Thymus (tissue), 11 donors: ENCODE data around the gene NSD1. TPM values are rescaled to one million over a fixed set of nuclear protein-coding genes. Genes with fewer than 3 reads are reported as not detected.

Source experiments
- DNase-seq, 9 donors: peaks; one replicate each; pipeline ENCODE4 v3.0.0-alpha.2; 2013; ENCODE audit warnings: low spot score in 9 of 9, low read depth in 6 of 9, missing footprints in 1 of 9
- H3K27ac ChIP-seq, 2 donors: one replicate each; pipeline ENCODE4 v1.5.1; 2013; ENCODE audit warnings: control low read depth in 1 of 2, low read depth in 1 of 2, low read length in 1 of 2, mild to moderate bottlenecking in 1 of 2, moderate library complexity in 1 of 2
- H3K27me3 ChIP-seq, 2 donors: one replicate each; pipeline ENCODE4 v1.5.1; 2013; ENCODE audit warnings: low read length in 1 of 2; ENCODE audit not compliant: control insufficient read depth in 2 of 2, insufficient read depth in 1 of 2
- H3K36me3 ChIP-seq, 2 donors: one replicate each; pipeline ENCODE4 v1.5.1; 2013; ENCODE audit warnings: low read length in 1 of 2, mild to moderate bottlenecking in 1 of 2, moderate library complexity in 1 of 2; ENCODE audit not compliant: control insufficient read depth in 2 of 2, insufficient read depth in 2 of 2
- H3K4me1 ChIP-seq, 2 donors: one replicate each; pipeline ENCODE4 v1.5.1; 2013; ENCODE audit warnings: low read length in 2 of 2; ENCODE audit not compliant: control insufficient read depth in 2 of 2, insufficient read depth in 2 of 2
- H3K4me3 ChIP-seq, 2 donors: one replicate each; pipeline ENCODE4 v1.5.1; 2013; ENCODE audit warnings: low read length in 2 of 2, control low read depth in 1 of 2, mild to moderate bottlenecking in 1 of 2
- H3K9me3 ChIP-seq, 2 donors: one replicate each; pipeline ENCODE4 v1.5.1; 2013; ENCODE audit warnings: low read length in 1 of 2, mild to moderate bottlenecking in 1 of 2; ENCODE audit not compliant: control insufficient read depth in 2 of 2, insufficient read depth in 1 of 2
- WGBS: extraction: QIAGEN DNeasy Blood & Tissue Kit; methylation state at CpG from one replicate; pipeline ENCODE4 v1.1.7; 2013; 5-methylcytosine and 5-hydroxymethylcytosine counted together
- polyA plus RNA-seq: library from polyadenylated mRNA; stranded (reverse); fragments of 200-250 nt; gene quantifications from one replicate; pipeline ENCODE4 v1.2.3, GENCODE V29; 2013
- total RNA-seq: library from RNA; stranded (reverse); fragments of 120-200 nt; gene quantifications from one replicate; pipeline ENCODE4 v1.2.4, GENCODE V29; 2013
- donor health status: healthy.

The NSD1 gene
- total and polyA plus RNA-seq, 2 donors = 10.9 to 34.1 TPM

GRCh38 chr5:177343777-177344176 lies 210.2 kb downstream of the NSD1 start:
- H3K4me1 ChIP-seq = peaks cover 0 to 6% of the 10 kb centered on the region in 2 donors
- no peak for DNase-seq
- H3K9me3 ChIP-seq = peaks cover 0 to 1% of the 10 kb centered on the region in 2 donors
- H3K36me3 ChIP-seq = peaks cover 33 to 42% of the 10 kb centered on the region in 2 donors
- H3K27me3 ChIP-seq = no peaks in the 10 kb centered on the region
- no peak overlapping the region for H3K27ac ChIP-seq
- 99% methylated on average over 6 of the region's 6 CpGs for WGBS
- no peak overlapping the region for H3K4me3 ChIP-seq

DNA sequence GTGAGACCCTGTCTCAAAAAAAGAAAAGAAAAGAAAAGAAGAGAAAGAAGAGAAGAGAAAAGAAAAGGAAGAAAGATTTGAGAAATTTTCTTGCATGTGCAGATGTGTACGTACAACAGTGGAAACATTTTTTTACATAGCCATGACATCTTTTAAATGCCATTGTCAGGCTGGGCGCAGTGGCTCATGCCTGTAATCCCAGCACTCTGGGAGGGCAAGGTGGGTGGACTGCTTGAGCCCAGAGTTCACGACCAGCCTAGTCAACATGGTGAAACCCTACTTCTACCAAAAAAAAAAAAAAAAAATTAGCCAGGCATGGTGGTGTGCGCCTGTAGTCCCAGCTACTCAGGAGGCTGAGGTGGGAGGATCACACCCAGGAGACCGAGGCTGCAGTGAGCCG lies 211.3 kb downstream of the NSD1 start:
- Histone ChIP-seq H3K4me3 (no peak overlapping the region), H3K36me3 (peaks cover 36 to 39% of the 10 kb centered on the region in 2 donors), H3K4me1 (peaks cover 1 to 11% of the 10 kb centered on the region in 2 donors), H3K27ac (no peak overlapping the region), H3K9me3 (no peaks in the 10 kb centered on the region), H3K27me3 (no peaks in the 10 kb centered on the region)
- no peak for DNase-seq
- whole genome bisulfite sequencing = 97% methylated on average over 6 of the region's 6 CpGs

DNA sequence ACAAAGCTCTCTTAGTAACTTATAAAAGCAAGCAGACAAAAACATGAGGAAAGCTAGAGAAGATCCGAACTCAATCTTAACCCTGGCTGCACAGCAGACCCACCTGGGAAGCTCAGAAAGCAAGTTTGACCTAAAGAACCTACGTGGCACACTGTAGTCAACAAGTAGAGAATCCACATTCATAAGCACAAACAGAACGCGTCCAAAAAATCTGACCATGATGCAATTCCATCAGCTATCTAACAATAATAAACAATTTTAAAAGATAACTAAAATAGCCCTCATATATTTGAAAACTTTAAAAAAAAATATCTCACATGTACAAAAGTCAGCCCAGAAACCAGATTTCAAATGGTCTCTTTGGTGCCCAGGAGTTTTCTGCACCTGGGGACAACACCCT lies 213.2 kb downstream of the NSD1 start:
- Histone ChIP-seq H3K27ac (no peak overlapping the region), H3K36me3 (peaks cover 31 to 37% of the 10 kb centered on the region in 2 donors), H3K27me3 (no peaks in the 10 kb centered on the region), H3K9me3 (no peaks in the 10 kb centered on the region), H3K4me3 (no peak overlapping the region), H3K4me1 (peaks cover 10 to 27% of the 10 kb centered on the region in 2 donors)
- WGBS = 85% methylated on average over 4 of the region's 4 CpGs
- DNase-seq = no peak

DNA sequence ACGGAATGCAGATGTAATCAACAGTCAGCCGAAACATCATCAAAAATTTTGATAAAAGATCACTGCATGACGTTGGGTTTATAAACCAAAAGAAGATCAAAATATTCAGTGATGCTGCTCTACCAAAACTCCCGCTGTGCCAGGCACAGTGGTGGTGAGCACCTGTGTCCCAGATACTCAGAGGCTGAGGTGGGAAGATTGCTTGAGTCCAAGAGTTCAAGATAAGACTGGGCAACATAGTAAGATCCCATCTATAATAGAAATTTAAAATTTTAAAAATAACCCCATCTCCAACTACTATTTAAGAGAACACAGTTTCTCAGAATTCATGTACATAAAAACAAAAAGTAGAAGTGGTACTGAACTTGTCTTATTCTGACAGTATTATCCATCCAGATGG lies 214.1 kb downstream of the NSD1 start:
- H3K9me3 ChIP-seq = peaks cover 0 to 3% of the 10 kb centered on the region in 2 donors
- no peak overlapping the region for H3K4me3 ChIP-seq
- H3K4me1 ChIP-seq = peaks cover 13 to 32% of the 10 kb centered on the region in 2 donors
- DNase-seq = no peak
- 95% methylated on average over 4 of the region's 4 CpGs for WGBS
- H3K27me3 ChIP-seq = no peaks in the 10 kb centered on the region
- peaks cover 25 to 33% of the 10 kb centered on the region in 2 donors for H3K36me3 ChIP-seq
- no peak overlapping the region for H3K27ac ChIP-seq

DNA sequence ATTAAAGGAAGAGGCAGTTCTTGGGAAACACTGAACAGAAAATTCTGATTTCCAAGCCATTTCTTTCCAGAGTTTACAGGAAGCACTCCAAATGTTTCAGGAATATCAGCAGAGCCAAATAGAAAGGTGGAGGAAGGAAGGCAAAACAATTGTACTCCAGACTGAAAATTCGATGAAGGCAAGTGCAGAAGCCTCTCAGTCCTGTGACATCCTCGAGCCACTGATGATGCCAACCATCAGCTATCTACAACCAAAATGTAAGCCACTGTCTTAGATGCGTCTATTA lies 215.7 kb downstream of the NSD1 start:
- Histone ChIP-seq H3K4me3 (no peak overlapping the region), H3K27ac (no peak overlapping the region), H3K36me3 (peaks cover 21 to 28% of the 10 kb centered on the region in 2 donors), H3K27me3 (no peaks in the 10 kb centered on the region), H3K4me1 (peaks cover 13 to 32% of the 10 kb centered on the region in 2 donors), H3K9me3 (peaks cover 0 to 3% of the 10 kb centered on the region in 2 donors)
- no peak for DNase-seq
- WGBS = 91% methylated on average over 3 of the region's 3 CpGs

DNA sequence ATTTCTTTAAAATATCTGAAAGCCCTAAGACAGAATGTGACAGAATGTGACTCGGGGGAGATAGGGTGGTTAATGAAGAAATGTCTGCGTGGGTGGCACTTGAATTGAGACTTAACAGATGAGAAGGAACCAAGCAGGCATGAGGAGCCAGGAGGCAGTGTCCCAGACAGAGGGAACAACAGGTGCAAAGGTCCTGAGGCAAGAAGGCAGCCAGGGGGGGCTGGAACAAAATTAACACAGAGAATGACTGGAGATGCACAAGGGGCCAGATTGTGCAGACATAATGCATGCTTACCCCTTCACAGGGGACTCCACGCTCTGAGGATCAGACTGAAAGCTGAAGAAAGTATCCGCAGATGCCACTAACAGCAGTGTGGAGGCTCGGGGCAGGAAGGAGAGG lies 216.2 kb downstream of the NSD1 start:
- H3K4me1 ChIP-seq = peaks cover 13 to 35% of the 10 kb centered on the region in 2 donors
- no peaks in the 10 kb centered on the region for H3K27me3 ChIP-seq
- H3K36me3 ChIP-seq = peaks cover 21 to 28% of the 10 kb centered on the region in 2 donors
- H3K27ac ChIP-seq = no peak overlapping the region
- peaks cover 0 to 6% of the 10 kb centered on the region in 2 donors for H3K9me3 ChIP-seq
- WGBS = 95% methylated on average over 5 of the region's 5 CpGs
- DNase-seq = no peak
- H3K4me3 ChIP-seq = no peak overlapping the region

Other genes starting within 250 kb of the NSD1 start
- 3.2 TPM for gene HK3, start 234.4 kb upstream of the NSD1 start, total RNA-seq
- 38.9 TPM for gene HK3, start 234.4 kb upstream of the NSD1 start, polyA plus RNA-seq
- 44.4 TPM for gene UIMC1, start 127.0 kb upstream of the NSD1 start, total RNA-seq
- 51.8 TPM for gene UIMC1, start 127.0 kb upstream of the NSD1 start, polyA plus RNA-seq
- gene ZNF346, start 111.1 kb upstream of the NSD1 start, total RNA-seq = 14.5 TPM
- 8.0 TPM for gene ZNF346, start 111.1 kb upstream of the NSD1 start, polyA plus RNA-seq
- 0.28 TPM for gene FGFR4, start 46.9 kb upstream of the NSD1 start, total RNA-seq
- 1.7 TPM for gene FGFR4, start 46.9 kb upstream of the NSD1 start, polyA plus RNA-seq
- 15.9 TPM for gene RAB24, start 169.9 kb downstream of the NSD1 start, total RNA-seq
- gene RAB24, start 169.9 kb downstream of the NSD1 start, polyA plus RNA-seq = 82.8 TPM
- gene PRELID1, start 170.0 kb downstream of the NSD1 start, total RNA-seq = 105 TPM
- gene PRELID1, start 170.0 kb downstream of the NSD1 start, polyA plus RNA-seq = 79.1 TPM
- gene MXD3, start 178.1 kb downstream of the NSD1 start, total RNA-seq = 44.8 TPM
- gene MXD3, start 178.1 kb downstream of the NSD1 start, polyA plus RNA-seq = 16.1 TPM
- gene LMAN2, start 217.9 kb downstream of the NSD1 start, total RNA-seq = 117 TPM
- 95.3 TPM for gene LMAN2, start 217.9 kb downstream of the NSD1 start, polyA plus RNA-seq
- 49.5 TPM for gene RGS14, start 224.2 kb downstream of the NSD1 start, total RNA-seq
- gene RGS14, start 224.2 kb downstream of the NSD1 start, polyA plus RNA-seq = 52.7 TPM